HG02571 (cell line): ENCODE measurements around the gene NIM1K.
A peak's percentile ranks its signal among the peaks of the same experiment; 100 is the strongest.
"Not testable (repeated sequence)": the region's sequence is repeated elsewhere in the genome, so short reads cannot be mapped to it uniquely, and the experiment has no call there.

Experiments
- ATAC-seq: cut with Tn5 transposase; IDR thresholded peaks from one replicate; pipeline ENCODE4 v1.9.1; 2021; ENCODE audit warnings: mild to moderate bottlenecking, moderate library complexity; ENCODE audit not compliant: unreplicated experiment

NIM1K gene

GRCh38 chr5:43313035-43313853, 121.2 kb downstream of the NIM1K start, which contains the start of gene HMGCS1:
TSS of gene HMGCS1 (minus strand) at chr5:43313412. CDS start at chr5:43298965, 14,447 bp downstream.
- ATAC-seq, result peak; percentile 94

- no peak for ATAC-seq
Observed at GRCh38 chr5:43313854-43314457, 121.9 kb downstream of the NIM1K start.

GRCh38 chr5:43314724-43315123, 122.7 kb downstream of the NIM1K start:
- ATAC-seq, result no peak

GRCh38 chr5:43315263-43315662, 123.2 kb downstream of the NIM1K start:
- no peak for ATAC-seq

GRCh38 chr5:43315682-43316081, 123.7 kb downstream of the NIM1K start:
- no peak for ATAC-seq

GRCh38 chr5:43316421-43316820, 124.4 kb downstream of the NIM1K start:
- ATAC-seq, result no peak

- no peak for ATAC-seq
Observed at GRCh38 chr5:43320846-43321245, 128.8 kb downstream of the NIM1K start.

GRCh38 chr5:43323488-43323887, 131.5 kb downstream of the NIM1K start:
- ATAC-seq, result not testable (repeated sequence)

- not testable (repeated sequence) for ATAC-seq
Observed at GRCh38 chr5:43325624-43326023, 133.6 kb downstream of the NIM1K start.
